Glomerular endothelial cell (primary cell): ENCODE measurements around the gene CHCHD10. TPM values are rescaled to one million over a fixed set of nuclear protein-coding genes. Genes with fewer than 3 reads are reported as not detected.

Experiments used
- DNase-seq: peaks from one replicate; pipeline ENCODE4 v3.0.0-alpha.2; 2011; ENCODE audit warnings: low read depth, low spot score; ENCODE audit errors: extremely low read depth
- total RNA-seq: library from RNA; depleted of rRNA; stranded (reverse); fragments of >200 nt; gene quantifications from 2 replicates; pipeline ENCODE4 v1.2.3, GENCODE V29; 2015

The CHCHD10 gene
- total RNA-seq, 1 donor from 2014 or later = 15.2 TPM

DNA sequence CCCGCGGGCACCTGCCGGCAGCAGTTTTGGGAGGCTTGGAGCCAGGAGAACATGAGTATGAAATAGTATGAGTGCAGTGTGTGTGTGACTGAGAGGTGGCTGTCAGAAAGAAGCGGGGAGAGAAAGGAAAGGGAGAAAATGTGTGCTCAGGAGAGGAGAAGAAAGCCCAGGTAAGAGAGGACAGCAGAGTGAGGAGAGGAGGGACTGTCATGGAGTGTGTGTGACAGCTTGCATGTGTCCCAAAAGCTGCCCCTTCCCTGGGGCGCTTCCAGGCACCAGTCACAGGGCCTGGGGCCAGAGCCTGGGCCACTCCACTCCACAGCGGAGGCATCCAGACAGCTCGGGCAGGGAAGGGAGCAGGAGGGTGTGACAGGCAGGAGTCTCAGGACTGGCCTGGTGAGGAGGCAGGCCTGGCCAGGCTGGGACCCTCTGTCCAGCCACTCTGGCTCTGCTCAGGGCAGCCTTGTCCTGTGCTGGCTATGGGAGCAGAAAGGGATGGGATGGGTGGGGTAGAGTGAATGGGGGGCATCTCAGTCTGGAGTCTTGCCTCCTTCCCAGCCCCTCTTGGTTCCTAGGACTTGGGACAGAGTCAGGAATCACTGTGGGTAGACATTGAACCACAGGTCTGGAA, 5.8 kb upstream of the CHCHD10 start:
- no peak for DNase-seq

DNA sequence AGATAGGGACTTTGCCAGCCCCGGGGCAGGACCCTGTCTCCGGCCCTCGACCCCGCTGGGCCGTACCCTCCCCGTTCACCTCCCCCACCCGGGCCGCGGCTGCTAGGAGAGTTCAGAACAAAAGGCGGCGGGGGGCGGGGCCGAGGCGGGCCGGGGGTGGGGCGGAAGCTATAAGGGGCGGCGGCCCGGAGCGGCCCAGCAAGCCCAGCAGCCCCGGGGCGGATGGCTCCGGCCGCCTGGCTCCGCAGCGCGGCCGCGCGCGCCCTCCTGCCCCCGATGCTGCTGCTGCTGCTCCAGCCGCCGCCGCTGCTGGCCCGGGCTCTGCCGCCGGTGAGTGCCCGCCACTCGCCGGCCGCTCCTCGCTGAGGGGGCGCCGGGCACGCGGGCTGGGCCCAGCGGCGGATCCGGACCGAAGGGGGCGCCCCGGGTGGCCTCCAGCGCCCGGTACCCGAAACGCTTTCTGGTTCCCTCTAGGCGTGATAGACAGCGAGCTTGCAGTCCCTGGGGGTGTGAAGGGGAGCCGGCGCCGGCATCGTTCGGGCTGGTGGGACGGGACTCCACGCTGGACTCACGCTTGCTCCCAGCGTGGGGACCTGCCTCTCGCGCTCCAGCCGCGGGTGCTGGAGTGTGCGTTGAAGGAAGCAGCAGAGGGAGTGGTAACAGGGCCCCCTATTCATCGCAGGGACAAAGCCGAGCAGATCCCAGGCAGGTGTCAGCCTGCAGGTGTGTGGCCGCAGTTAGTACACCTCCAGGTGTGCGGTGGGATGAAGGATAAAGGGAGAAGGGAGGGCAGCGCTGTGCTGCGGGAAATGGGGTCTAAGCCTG, 5.1 kb upstream of the CHCHD10 start, which contains the start of gene MMP11:
Gene MMP11, plus strand, starts transcription at position 201 of the 825 bp plus-strand sequence. Its CDS starts 22 bp downstream, at position 223.
- DNase-seq = no peak

DNA sequence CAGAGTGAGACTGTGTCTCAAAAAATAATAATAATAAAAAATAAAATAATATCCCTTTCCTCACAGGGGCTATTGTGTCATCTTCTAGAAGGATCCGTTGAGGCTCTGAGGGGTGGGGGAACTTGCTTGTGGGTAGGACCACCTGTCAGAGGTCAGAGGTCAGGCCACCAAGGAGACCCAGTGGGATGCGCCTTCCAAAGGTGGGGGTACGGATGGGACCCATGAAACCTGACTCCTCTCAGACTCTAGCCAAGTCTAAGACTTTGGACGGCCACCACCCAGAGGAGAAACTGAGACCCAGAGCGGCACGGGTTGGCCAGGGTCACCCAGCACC, 4.5 kb upstream of the CHCHD10 start:
- DNase-seq = no peak

DNA sequence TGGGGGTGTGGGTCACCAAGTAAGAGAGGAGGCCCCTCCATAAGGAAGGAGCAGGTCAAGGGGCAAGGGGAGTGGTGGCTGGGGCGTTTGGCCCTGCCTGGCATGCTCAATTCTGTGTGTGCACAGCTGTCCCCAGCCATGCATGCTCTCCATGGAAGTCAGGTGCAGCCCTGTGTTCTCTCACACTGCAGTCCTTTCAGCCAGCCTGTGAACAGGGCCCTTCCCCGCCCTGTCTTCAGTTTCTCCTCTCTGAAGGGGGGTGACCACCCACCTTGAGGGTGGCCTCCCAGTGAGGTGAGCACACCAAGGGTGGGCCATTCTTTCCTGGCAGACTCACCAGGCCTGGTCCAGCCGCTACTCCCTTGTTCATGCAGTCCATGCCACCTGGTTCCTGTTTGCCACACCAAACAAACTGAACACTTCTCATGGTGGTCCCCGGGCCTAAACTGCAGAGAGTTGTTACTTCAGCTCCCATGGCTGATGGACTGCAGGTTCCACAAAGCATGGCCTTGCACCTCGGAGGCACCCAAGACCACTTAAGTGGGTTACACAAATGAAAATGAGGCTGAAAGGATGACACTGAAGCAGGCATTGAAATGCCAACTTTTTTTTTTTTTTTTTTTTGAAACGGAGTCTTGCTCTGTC, 1.7 kb upstream of the CHCHD10 start:
- DNase-seq = no peak

DNA sequence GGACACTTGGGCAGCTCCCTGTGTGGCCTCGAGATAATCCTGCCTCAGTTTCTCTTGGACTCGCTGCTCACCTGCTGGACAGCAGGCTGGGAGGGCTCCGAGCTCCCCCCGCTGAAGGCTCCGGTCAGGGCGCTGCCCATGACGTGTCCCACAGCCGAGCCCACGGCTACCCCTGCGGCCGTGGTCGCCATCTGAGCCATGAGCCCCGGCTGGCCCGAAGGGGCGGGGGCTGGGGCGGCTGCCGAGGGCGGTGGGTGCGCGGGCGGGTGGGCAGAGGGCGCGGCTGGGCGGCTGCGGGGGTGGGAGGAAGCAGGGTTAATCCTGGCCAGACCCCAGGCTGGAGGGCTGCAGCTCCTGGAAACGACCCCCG, 484 bp downstream of the CHCHD10 start:
- no peak for DNase-seq

DNA sequence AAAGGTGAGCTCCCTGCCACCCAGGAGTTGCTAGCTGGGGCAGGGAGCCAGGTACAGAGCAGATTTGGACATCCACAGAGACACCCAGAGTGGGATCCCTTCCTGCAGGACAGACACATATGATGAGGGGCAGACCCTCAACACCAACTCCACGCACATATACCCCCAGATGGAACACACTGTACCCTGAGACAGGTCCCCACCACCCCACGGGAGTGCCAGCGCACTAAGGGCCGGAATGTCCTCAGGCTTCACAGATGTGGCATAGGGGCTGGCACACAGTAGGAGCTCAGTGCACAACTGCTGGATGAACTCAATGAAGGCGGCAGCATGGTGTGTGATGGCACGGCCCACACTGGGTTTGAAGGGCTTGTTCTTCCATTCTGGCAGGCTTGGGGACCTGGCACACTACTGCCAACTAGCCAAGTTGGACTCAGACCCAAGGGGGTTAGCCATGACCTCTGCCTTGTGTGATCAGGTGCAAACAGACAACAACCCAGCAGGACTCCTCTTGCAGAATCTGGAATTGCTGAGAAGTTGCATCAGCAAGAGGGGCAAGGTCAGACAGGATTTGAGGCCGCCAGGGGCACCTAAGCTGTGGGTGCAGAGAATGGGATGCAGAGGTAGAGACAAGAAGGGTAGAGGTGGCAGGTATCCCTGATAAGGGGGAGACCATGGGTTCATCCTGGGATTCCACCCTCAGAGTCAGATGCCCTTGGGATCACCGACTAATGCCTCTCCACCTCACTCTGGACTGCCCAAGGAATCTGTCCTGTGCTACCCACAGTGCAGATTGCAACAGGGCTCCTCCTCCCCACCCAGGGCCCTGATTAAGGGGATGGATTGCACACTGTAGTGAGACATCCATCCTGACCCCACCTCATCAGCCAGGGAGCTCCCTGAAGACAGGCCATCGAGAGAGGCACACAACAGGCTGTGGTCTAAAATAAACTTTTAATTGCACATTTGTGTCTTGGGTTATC, 2.6 kb downstream of the CHCHD10 start:
- no peak for DNase-seq

DNA sequence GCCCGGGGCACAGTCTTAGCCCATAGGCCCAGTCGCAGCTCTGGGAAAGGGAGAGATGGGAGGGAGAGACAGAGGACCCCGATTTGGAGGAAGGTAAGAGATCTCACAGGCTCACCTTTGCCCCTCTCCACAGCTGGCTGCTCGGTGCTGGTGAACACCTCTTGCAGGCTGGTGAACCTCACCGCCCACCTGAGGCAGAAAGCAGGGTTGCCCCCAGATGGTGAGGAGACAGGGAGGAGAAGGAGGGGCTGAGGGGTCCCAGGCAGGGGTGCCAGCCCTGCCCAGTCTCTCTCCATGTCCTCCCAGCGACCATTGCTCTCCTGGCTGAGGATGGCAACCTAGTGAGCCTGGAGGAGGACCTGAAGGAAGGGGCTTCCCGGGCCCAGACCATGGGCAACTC, 3.8 kb downstream of the CHCHD10 start:
- no peak for DNase-seq

DNA sequence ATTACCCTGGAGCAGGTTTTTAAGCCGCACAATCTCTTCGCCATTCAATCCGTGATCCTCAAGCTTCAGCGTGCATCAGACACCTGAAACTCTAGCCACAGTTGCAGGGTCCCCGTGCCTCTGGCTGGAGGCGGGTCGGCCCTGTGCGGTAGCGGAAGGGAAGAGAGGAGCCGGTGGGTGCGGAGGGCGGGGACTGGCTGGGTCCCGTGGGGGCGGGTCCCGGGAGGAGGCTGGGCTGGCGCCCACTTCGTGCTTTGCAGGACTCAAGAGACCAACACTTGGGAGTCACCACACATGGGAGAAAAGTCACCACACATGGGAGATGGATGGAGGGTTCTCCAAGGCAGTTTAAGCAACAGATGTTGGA, 4.2 kb downstream of the CHCHD10 start:
- DNase-seq = no peak

DNA sequence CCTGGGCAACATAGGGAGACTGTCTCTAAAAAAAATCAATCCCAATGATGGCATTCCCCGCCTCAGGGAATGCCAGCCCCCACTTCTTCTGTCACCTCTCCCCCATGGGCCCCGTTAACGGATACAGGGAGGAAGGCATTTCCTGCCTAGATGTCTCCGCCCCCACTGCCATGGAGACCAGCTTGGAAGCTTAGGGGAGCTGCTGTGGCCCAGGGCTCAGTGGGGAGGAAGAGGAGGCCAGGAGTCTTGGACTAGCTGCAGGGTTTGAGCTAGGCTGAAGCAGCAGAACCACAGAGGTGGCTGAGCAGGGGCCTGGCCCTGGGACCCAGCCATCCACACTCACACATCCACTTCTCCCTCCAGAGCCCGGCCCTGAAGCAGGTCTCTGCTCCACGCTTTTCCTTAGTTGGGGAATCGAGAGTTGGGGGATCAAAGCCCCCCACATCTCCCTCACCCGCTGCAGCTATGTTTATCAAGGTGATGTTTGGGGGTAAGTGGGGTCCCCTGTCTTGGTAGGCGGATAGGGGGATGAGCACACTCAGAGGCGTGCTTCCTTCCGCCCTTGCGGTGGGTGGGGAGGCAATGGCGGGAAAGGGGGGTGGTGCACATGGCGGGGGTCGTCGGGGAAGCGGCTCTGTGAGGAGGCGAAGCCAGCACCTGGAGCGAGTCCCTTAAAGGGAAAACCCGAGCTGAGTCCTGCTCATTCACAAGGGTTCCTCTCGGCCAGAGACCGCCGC, 4.8 kb downstream of the CHCHD10 start, which contains the start of gene C22orf15:
Gene C22orf15, plus strand, starts transcription at position 149 of the 737 bp plus-strand sequence. Its CDS starts 317 bp downstream, at position 466.
- no peak for DNase-seq

DNA sequence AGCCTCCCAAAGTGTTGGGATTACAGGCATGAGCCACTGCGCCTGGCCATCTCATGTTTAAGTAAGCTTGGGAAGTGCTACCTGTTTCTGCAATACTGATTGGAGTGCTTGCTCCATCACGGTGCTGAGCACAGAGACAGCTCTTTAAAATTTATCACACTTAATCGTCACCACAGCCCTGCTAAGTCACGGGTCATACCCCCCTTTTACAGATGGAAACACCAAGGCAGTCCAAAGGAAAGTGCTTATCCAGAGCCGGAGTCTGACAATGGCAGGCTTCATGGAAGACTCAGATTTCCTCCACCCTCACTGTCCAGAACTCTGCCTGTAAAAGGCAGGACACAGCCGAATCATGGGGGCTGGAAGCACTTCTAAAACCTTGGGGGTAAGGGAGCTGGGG, 7.7 kb downstream of the CHCHD10 start:
- DNase-seq = no peak

DNA sequence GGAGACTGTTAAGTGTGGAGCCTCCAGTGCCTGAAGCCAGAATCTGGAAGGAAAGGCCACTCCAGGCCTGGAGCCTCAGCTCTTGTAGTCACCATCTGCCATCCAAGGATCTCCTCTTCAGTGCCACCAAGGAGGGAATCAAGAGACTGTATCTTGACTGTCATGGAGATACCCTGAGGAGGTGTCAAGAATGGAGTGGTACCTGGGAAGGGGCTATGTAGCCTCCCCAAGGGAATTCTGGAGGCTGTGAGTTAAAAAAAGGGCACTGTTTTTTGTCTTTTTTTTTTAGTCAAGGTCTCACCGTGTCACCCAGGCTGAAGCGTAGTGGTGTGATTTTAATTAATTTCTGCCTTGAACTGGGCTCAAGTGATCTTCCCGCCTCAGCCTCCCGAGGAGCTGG, 8.2 kb downstream of the CHCHD10 start:
- no peak for DNase-seq

DNA sequence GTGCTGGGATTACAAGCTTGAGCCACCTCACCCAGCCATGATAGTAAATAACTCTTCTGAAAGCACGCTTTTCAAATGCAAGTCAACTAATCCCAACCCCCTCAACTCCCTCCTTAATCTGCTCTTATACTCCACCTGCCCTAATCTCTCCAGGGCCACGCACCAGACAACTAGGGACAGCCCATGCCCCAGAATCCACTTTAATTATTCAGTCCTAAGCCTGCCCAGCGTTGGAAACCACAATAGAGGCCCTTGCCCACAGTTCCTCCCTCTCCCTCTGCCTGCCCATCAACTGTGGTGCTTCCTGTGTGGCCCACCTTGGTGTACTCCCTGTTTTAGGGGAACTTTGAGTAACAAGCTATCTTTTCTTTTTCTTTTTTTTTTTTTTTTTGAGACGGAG, 10.9 kb downstream of the CHCHD10 start:
- no peak for DNase-seq

DNA sequence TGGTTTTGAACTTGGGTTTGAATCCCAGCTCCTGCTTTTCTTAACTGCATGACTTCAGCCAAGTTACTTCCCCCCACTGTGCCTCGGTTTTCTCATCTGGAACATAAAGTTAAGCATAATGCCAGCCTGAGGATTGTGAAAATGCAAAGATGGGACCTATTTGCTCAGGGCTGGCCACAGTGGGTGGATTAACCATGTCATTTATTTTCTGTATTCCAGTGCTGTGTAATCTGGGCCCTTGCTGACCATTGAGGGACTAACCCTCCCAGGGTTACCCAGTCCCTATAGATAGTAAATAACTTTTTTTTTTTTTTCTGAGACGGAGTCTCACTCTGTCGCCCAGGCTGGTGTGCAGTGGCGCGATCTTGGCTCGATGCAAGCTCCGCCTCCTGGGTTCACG, 12.1 kb downstream of the CHCHD10 start:
- no peak for DNase-seq

DNA sequence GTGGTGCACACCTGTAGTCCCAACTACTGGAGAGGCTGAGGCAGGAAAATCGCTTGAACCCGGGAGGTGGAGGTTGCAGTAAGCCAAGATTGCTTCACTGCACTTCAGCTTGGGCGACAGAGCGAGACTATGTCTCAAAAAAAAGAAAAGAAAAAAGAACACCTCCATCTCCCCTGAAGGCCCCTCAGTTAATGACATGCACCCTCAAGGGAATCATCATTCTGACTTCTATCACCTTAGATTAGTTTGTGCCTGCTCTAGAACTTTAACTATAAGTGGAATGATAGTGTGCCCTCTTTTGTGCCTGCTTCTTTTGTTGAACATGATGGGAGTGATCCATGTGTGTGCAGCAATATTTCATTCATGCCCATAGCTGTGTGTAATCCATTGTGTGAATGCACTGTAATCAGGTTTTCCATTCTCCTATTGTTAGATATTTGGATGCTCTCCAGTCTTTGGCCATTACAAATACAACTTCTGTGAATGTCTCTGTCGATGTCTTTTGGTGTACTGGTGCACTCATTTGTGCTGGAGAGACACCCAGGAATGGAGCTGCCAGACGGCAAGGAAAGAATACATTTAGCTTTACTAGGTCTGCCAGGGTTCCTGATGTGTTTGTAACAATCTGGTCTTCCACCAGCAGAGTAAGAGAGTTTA, 12.7 kb downstream of the CHCHD10 start:
- no peak for DNase-seq

DNA sequence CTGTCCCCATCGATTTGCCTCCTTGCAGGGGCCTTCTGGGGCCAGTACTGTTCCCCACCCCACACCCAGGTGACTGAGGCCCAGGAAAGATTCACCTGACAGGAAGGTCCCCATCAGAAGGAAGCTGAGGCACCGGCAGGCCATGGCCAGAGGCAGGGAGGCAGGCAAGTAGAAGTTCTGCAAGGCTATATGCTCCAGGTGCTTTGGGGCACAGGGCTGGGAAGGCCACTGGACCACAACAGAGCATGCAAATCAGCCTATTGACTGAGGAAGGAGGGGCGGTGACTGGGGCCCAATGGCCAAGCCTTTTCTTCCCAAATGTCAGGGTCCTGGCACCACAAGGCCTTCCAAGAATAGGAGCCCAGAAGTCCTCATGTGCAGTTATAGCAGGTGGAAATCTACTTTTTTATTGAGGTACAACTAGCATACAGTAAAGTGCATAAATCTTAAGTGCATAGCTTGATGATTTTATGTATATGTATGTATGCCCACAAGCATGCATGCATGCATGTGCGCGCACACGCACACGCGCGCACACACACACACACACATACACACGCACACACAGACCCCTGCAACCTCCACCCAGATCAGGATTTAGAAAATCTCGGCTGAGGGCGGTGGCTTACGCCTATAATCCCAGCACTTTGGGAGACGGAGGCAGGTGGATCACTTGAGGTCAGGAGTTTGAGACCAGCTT, 13.4 kb downstream of the CHCHD10 start, which contains the start of gene VPREB3:
Gene VPREB3, minus strand, starts transcription at position 206 of the 700 bp plus-strand sequence. Its CDS starts 62 bp downstream, at position 144.
- DNase-seq = no peak

DNA sequence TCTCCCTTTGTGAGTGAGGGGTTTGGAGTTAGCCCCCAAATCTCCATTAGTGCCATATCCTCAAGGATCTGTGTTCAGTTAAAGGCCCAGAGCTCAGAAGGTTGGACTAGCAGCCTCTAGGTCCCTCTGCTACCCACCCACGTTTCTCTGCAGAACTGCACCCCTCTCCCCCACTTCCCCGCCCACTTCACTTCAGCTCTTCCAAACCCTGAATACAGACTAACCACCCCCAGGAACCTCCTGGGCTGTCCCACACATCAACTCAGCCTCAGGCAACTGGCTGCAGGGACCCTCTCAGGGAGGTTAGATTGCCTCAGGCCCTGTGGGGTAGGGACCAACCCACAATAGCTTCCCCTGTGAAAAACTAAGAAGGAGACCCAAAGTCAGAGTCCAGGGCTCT, 14.4 kb downstream of the CHCHD10 start:
- DNase-seq = no peak

DNA sequence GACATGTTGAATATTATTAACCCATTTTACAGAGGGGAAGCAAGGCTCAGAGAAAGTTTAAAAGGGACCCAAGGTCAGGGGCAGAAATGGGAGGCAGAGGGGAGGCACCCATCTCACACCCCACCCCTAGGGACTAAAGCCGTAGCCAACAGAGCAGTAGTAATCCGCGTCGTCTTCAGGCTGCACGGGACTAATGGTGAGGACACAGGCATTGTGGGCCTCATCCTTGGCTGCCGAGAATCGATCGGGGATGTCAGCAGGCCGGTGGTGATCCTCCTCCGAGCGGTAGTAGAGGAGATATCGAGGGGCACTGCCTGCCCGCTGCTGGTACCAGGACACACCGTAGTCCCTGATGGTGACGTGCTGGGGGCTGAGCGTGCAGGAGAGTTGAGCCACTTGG, 15.0 kb downstream of the CHCHD10 start:
- DNase-seq = no peak

DNA sequence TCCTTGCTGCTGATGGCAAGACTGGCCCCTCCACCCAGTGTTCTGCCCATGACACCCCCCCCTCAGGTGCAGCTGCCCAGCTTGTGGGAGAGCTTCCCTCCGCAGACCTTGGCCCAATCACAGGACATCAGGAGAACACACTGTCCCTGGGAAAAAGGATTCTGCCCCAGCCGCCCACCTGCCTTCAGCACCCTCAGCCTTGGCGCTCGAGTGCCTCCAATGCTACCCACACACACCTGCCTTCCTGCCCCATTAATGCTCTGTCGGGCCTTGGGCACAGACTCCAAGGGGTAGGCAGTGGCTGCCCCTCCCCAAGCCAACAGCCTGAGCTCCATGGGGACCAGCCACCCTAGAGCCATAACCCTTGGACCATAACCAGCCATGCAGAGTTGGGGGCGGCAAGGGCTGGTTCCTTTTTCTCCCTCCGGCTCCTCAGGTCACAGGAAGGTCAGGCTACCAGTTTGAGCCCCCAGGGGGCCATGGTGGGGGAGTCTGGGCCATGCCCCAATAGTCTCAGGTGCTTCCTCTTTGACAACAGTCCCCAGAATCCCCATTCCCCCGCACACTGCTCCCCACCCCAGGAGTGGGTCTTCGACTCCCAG, 15.6 kb downstream of the CHCHD10 start:
- no peak for DNase-seq
